SK-N-MC (cell line): ENCODE measurements around the gene RGS7.

Experiments used
- EZH2 ChIP-seq: fragments of 200-600 bp; sonication (generic); IDR thresholded peaks from one replicate; pipeline ENCODE4 v1.6.1; 2017; ENCODE audit warnings: antibody characterized with exemption
- FOXP2 ChIP-seq: optimal IDR thresholded peaks from 2 replicates; pipeline ENCODE3; 2011; ENCODE audit warnings: mild to moderate bottlenecking, moderate library complexity; ENCODE audit not compliant: insufficient read depth; ENCODE audit errors: extremely low read length, control extremely low read depth
- POLR2AphosphoS5 ChIP-seq: IDR thresholded peaks from 2 replicates; pipeline ENCODE4 v1.6.1; 2012; ENCODE audit warnings: mild to moderate bottlenecking, low read depth, low read length, borderline replicate concordance

- no peak for TF ChIP-seq POLR2AphosphoS5
- no peak for TF ChIP-seq EZH2
- TF ChIP-seq FOXP2, result no peak
Measured at GRCh38 chr1:241228339-241228738, 128.7 kb downstream of the RGS7 start.
